NCI-H1417 (cell line): ENCODE results near the gene FAM120A.
"Not testable (repeated sequence)": the region's sequence is repeated elsewhere in the genome, so short reads cannot be mapped to it uniquely, and the experiment has no call there.

Experiments used
- DNase-seq, 3 experiments: peaks; one replicate each; lab custom pipeline; 2025; lab: John Stamatoyannopoulos, UW

Gene FAM120A, protein sequence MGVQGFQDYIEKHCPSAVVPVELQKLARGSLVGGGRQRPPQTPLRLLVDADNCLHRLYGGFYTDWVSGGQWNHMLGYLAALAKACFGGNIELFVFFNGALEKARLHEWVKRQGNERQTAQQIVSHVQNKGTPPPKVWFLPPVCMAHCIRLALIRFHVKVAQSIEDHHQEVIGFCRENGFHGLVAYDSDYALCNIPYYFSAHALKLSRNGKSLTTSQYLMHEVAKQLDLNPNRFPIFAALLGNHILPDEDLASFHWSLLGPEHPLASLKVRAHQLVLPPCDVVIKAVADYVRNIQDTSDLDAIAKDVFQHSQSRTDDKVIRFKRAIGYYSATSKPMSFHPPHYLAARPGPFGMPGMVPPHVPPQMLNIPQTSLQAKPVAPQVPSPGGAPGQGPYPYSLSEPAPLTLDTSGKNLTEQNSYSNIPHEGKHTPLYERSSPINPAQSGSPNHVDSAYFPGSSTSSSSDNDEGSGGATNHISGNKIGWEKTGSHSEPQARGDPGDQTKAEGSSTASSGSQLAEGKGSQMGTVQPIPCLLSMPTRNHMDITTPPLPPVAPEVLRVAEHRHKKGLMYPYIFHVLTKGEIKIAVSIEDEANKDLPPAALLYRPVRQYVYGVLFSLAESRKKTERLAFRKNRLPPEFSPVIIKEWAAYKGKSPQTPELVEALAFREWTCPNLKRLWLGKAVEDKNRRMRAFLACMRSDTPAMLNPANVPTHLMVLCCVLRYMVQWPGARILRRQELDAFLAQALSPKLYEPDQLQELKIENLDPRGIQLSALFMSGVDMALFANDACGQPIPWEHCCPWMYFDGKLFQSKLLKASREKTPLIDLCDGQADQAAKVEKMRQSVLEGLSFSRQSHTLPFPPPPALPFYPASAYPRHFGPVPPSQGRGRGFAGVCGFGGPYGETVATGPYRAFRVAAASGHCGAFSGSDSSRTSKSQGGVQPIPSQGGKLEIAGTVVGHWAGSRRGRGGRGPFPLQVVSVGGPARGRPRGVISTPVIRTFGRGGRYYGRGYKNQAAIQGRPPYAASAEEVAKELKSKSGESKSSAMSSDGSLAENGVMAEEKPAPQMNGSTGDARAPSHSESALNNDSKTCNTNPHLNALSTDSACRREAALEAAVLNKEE

DNA sequence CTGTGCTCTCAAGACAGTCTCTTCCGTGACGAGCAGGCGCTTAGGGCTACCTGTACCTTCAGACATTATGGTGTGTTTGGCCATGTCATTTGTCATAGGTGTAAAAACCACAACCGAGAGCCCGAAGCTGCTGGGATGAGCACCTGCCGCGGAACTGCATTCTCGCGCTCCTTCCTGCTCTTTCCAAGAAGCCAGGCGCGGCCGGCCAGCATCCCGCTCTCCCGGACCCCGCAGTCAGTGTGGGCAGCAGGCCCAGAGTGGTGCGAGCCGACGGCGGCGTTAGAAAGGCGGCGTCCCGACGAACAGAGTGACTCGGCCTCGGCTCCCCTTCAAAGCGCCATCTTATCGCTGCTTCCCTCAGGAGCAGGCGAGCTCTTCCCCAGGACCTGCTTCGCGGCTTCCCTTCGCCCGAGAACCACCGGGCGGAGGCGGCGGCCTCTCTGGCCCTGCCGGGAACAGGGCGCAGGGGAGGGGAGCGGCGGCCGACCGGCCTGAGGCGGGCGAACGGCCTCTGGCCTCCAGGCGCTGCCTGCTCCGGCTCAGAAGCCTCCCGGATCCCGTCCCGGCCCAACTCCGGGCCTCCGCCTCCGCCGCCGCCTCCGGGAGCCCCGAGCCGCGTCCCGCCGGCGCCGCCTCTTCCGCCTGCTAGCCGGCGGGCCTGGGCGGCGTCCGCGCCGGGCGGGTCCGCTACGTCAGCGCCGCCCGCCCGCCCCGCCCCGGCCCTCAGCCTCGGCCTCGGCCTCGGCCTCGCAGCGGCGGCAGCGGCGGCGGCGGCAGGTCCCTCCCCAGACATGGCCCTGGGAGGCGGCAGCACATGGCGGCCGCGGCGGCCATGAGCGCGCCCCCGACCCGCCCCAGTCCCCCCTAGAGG is at the start of gene FAM120A:
TSS of gene FAM120A (plus strand) at position 741 of the 871 bp plus-strand sequence. CDS start 231 bp downstream, outside the sequence.
- DNase-seq = peak; percentile 66 to 94 (median 89)

DNA sequence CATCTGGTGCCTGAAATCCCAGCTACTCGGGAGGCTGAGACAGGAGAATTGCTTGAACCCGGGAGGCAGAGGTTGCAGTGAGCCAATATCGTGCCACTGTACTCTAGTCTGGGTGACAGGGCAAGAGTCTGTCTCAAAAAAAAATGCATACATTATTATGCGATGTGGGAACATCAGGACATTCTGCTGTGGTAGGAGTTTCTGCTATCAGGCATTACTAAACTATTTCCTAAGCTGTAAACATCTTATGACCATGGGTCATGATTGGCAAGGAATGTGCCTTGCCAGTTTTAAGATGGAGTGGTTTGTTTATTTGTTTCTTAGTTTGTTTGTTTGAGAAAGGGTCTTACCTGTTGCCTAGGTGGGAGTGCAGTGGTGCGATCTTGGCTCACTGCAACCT is 45.1 kb upstream of the FAM120A start:
- no peak for DNase-seq

DNA sequence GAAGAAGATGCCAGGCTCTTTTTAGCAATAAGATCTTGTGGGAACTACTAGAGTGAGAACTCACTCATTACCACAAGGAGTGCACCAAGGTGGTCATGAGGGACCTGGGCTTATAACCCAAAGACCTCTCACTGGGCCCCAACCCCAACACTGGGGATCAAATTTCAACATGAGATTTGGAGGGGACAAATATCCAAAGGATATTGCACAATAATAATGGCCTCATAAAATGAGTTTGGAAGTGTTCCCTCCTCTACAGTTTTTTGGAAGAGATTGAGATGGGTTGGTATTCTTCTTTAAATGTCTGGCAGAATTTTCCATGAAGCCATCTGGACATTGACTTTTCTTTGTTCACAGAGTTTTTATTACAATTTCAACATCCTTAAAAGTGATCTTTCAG is 38.0 kb upstream of the FAM120A start:
- DNase-seq = no peak

DNA sequence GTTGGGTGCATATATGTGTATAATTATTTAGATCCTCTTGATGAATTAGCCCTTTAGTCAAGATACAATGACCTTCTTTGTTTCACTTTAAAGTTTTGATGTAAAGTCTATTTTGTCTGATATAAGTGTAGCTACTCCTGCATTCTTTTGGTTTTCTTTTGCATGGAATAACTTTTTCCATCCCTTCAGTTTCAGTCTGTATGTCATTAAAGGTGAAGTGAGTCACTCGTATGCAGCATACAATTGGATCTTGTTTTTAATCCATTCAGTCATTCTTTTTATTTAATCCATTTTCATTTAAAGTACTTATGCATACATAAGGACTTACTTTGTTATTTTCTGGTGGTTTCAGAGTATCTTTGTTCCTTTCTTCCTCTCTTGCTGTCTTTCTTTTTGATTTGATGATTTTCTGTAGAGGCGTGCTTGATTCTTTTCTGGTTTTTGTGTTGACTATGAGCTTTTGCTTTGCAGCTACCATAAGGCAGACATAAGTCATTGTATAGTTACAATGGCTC is 36.3 kb upstream of the FAM120A start:
- no peak for DNase-seq

DNA sequence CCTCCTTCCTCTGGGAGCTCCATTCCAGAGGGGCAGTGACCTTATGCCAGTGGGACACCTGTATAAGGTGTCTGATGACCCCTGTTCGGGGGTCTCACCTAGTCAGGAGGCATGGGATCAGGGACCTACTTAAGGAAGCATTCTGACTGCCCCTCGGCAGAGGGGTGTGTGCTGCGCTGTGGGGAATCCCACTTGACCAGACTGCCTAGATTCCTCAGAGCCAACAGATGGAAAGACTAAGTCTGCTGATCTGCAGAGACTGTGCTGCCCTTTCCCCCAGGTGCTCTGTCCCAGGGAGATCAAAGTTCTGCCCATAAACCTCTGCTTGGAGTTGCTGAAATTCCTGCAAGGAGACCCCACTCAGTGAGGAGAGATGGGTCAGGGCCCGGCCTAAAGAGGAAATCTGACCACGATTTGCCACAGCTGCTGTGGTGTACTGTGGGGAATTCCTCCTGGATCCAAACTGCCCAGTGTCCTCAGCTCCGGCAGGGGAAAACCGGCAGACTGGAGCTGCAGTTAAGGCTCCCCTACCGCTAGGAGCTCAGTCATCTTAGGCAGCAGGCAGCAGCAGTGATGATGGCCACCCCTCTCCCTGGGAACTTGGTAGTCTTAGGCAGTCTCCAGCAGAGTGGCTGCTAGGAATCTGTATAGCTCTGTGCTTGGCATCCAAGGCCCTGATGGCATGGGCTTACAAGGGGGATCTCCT is 34.8 kb upstream of the FAM120A start:
- DNase-seq = no peak

DNA sequence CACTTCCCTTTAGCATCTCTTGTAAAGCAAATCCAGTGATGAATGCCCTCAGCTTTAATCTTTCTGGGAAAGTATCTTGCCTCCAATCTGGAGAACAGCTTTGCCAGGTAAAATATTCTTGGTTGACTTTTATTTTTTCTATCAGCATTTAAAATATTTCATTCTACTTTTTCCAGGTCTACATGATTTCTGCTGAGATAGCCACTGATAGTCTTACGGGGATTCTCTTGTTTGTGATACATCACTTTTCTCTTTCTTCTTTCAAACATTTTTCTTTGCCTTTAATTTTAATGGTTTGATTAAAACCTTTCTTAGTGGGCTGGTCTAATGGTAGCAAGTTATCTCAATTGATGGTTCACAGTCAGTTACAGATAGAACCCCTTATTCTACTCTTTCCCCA is 33.9 kb upstream of the FAM120A start:
- no peak for DNase-seq

DNA sequence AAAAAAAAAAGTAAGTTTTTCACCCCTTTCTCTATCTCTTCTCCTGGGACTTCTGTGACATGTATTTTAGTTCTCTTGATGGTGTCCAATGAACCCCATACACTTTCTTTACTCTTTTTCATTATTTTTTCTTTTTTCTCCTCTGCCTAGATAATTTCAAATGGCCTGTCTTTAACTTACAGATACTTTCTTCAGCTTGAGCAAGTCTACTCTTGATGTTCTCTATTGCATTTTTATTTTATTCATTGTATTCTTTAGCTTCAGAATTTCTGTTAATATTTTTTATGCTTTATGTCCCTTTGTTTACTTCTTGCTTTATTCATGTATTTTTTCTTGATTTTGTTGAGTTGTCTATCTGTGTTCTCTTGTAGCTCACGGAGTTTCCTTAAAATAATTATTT is 32.5 kb upstream of the FAM120A start:
- no peak for DNase-seq

DNA sequence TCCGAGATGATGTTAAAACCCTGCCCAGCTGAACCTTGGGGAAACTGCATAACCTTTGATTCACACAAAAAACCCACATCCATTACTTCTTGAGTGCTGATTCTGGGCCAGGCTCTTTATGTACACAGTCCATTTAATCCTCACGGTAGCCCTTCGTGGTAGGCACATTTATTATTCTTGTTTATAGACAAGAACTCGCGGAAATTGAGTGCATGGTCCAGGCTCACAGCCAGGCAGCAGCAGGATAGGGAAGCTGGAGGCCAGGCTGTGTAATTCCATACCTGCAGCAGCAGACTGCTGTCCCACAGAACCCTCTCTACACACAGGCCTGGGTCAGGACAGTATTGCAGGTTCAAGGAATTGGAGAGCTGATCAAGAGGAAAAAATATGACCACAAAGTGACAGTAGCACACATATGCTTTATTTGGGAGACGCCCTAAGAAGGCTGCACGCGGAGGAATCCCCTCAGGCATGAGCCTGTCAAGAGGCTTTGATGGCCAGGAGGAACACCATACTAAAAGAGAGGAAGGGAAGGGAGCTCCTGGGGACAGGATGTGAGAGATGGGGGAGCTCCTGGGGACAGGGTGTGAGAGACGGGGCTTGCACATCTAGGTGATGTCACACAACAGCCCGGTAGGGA is 28.4 kb upstream of the FAM120A start:
- no peak for DNase-seq

DNA sequence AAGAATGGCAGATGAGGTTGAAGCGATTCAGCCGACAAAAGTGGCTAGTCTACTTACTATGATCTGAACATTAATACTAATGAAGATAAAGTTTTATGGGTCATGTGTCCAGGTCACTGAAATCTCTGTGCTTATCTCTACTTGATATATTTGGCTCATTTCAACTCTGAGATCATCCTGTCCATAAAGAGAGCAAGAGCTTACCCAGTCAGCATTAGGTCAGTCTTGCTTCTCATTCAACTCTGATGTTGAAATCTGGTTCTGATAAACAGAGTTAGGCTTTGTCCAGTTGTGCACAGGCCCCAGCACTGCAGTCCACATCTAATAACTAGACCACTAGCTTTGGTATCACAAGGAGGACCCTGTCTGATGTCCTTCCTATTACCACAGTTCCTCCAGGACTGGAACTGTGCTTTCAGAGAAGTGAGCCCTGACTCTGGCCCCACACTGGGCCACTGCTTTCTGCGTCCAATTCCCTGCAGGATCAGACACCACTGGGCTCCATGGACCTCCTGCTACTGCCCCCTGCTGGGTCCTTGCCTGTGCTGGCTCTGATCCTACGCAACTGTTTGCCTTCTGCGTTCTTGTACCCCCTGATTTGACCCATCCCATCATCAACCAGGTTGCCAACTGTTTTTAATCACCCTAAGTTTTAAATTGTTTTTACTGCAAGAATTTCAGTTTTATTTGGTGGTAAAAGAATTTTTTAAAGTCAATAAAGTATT is 23.7 kb upstream of the FAM120A start:
- DNase-seq = peak in 1 of 3 experiments; percentile 16

DNA sequence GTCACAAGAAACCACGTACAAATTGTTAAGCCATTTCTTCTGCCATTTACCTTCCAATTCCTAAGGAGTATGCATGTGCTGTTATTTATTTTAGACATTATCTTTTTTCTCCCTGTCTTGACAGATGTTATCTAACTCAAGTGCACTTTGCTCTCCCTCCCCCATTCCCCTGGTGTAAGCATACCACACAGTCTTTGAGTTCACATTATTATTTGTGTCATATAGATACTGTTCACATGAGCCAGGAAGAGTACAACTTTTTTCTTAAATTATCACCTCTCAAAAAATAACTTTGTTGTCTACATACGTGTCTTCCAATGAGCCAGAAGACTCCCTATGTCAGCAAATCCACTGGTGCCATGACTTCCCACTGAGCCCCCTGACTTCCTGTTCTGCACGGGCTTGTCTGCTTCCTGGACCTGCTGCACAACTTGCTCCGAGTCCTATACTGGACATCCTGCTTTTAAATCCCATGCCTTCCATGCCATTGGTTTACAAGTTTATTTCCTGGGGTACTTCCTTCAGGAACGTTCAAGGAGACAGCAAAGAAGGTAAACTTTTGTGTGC is 19.9 kb upstream of the FAM120A start:
- no peak for DNase-seq

DNA sequence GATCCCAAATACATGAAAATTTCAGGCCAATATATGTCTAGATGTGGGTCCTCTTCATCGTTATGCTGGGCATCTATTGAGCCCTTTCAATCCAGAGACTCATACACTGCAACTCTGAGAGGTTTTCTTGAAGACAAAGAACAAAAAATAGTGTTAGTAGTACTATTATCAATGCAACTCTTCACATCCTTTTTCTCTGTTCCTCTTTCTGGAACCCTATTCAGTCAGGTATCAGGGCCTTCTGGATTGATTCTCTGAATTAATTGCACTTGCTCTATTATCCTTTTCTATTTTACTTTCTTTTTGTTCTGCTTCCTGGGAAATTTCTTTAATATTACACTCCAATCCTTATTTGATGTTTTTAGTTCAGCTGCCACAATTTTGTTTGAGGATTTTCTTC is 18.5 kb upstream of the FAM120A start:
- no peak for DNase-seq

DNA sequence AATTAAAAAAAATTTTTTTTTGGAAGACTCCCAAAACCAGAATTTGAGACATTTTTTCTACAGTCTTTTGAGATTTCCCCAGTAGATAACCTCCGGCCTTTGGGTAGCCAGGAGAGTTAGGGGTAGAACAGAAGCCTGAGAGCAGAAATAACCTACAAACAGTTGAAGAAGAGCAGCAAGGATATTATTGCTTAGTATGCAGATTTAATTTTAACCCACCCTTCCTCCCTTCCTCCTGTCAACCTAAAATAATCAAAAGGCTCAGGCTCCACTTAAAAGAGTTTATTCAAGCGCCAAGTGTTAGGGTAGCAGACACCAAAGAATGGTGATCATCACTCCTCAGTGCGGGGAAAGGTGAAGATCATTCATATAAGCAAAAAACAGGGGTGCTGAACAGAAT is 17.4 kb upstream of the FAM120A start:
- DNase-seq = no peak

DNA sequence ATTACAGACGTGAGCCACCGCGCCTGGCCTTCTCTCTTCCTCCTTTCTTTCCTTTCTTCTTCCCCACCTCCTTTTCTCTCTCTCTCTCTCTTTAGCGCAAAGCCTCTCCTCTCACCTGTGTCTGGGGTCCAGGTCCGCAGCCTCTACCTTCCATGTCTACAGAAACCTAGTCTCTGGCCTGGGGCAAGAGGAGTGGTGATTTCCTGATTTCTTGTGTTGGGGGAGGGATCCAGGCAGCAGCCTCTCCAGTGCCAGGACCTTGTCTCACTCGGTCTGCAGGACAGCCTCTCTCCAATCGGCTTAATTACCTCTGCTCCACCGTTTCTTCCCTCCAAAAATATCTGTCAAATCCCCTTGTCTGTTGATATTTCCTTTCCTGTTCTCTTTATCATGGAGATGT is 16.1 kb upstream of the FAM120A start:
- DNase-seq = no peak

DNA sequence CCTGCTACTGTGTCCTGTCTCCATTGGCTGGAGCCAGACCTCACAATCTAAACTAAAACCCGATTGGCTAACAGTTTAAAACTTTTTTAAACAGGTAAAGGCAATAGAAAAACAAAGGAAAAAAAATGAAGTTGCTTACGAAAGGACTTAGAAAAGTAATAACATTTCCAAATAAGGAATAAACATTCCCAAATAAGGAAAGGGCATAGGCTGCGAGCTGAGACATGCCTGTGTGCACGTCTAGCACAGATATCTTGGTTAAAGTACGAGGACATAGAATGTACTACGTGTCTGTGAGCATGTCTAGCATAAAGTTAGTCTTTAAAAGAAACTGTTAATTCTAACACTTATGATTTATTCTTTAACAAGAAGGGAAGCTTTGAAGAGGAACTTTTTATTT is 15.3 kb upstream of the FAM120A start:
- no peak for DNase-seq

DNA sequence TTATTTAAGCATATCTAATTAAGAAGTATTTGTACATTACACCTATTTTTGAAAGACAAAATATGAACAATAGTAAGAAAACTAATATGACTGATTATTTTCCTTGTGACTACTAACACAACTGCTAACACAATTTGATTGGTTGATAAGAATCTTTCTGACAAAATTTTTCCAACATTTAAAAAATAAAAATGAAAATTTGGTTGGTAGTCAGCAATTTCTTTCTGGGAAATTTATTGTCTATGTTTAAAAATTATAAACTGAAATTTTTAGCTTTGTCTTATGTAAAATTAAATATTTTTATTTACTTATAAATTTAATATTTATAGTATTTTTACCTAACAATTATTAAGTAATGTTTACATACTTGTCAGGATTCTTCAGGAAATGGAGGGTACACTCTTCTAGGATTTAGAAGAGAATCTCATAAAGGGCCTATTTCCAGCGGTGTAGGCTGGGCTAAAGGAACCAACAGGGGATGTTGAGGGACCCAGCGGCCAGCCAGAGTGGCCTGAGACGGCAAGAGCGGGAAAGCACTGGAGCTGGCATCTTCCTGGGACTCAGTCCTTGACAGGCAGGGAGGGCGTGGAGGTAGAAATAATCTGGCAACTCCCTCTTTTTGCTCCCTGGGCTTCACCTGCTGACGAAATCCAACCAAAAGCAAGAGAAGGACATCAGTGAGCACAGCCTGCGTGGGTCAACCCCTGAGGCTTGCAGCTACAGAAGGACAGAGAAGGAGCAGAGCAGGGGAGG is 14.7 kb upstream of the FAM120A start:
- DNase-seq = no peak

DNA sequence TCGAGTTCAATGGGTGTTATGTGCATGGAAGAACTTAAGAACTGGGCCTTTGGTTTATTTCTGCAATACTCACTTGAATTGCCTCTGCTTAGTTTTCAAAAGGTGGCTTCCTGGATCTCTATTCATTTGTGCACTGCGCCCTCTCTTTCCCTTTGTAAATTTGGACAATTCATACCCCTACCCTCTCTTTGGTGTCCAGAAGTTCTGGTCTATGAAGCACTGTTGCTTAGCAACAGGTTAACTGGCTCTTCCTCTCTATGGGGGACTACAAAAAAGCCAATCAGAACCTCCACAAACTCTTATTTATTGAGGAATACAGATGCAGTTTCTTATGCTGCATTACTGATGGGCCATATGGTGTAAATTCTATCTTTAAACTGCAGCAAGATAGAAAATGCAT is 13.5 kb upstream of the FAM120A start:
- no peak for DNase-seq

DNA sequence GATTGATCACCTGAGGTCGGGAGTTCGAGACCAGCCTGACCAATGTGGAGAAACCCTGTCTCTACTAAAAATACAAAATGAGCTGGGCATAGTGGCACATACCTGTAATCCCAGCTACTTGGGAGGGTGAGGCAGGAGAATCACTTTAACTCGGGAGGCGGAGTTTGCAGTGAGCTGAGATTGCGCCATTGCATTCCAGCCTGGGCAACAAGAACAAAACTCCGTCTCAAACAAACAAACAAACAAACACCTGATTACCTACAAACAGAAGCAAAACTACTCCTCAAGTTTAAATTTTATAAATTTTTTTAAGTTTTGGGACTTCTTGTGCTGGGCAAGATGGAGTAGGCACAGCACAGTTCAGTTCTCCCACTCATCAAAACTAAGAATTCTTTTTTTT is 12.2 kb upstream of the FAM120A start:
- DNase-seq = not testable (repeated sequence)

DNA sequence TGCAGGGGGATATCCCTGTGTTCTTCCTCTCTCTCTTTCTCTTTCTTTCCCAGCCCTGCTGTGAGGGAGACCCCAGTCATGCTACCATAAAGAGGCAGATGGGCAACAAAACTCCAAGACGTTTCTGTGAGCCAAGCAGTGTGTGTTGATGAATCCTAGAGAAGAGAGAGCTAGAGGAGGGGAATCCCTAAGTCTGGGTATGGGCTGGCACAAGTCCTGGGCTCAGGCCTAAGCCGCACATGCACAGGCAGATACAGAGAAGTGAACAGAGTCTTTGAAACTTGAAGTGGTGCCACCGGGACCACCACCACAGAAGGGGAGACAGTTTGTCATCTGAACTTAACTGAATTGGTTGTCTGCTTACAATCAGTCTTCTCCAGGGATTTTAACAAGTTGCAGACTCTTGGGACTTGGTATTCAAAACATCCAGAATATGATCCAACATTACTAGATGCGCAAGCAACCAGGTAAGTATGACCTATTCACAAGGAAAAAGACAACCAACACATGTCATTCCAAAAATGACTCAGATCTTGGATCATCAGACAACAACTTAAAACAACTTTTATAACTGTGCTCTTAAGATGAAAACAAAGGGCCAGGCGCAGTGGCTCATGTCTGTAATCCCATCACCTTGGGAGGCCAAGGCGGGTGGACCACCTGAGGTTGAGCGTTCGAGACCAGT is 10.4 kb upstream of the FAM120A start:
- DNase-seq = no peak
